HEK293 (cell line): Measurements from ENCODE around the gene RNF214.
"Not testable (repeated sequence)": the region's sequence is repeated elsewhere in the genome, so short reads cannot be mapped to it uniquely, and the experiment has no call there.

Source experiments
- CTCF ChIA-PET: fragments of 350-600 bp; formaldehyde crosslinking; extraction: SDS; loops from one replicate; lab custom pipeline; 2021; ENCODE audit warnings: antibody characterized with exemption; lab: Yijun Ruan, JAX
- POLR2A ChIA-PET: fragments of 300-600 bp; formaldehyde crosslinking; extraction: SDS; loops from one replicate; lab custom pipeline; 2020; ENCODE audit warnings: antibody characterized with exemption, inconsistent platforms; lab: Yijun Ruan, JAX
- H3K27ac ChIP-seq: fragments of 200-500 bp; sonication (Bioruptor generic); 2 replicates; pipeline ENCODE4 v1.5.1; 2014; ENCODE audit warnings: low read depth, low read length, control low read depth, inconsistent platforms; ENCODE audit errors: extremely low read depth
- H3K36me3 ChIP-seq, 2 experiments: fragments of 200-500 bp in 1 of 2; sonication (Bioruptor generic) in 1 of 2; 1 replicate in 1 of 2; 2 replicates in 1 of 2; pipeline ENCODE4 v1.5.1; 2014 to 2017; ENCODE audit warnings: inconsistent platforms in 2 of 2, low read length in 2 of 2; ENCODE audit not compliant: control insufficient read depth in 2 of 2, insufficient read depth in 1 of 2
- H3K4me1 ChIP-seq: fragments of 200-500 bp; sonication (Bioruptor generic); 2 replicates; pipeline ENCODE4 v1.5.1; 2014; ENCODE audit warnings: mild to moderate bottlenecking, low read length, inconsistent platforms; ENCODE audit not compliant: control insufficient read depth, insufficient read depth
- H3K4me3 ChIP-seq: 2 replicates; pipeline ENCODE4 v1.5.1; 2011; ENCODE audit warnings: low read depth, mild to moderate bottlenecking, control low read depth, low read length, moderate library complexity
- H3K9me3 ChIP-seq: fragments of 200-500 bp; sonication (Bioruptor generic); 2 replicates; pipeline ENCODE4 v1.5.1; 2014; ENCODE audit warnings: low read depth, low read length, inconsistent platforms; ENCODE audit not compliant: control insufficient read depth, insufficient read depth
- EGR2 ChIP-seq: fragments of 450-650 bp; formaldehyde crosslinking; IDR thresholded peaks from 2 replicates; pipeline ENCODE4 v1.5.1; 2016; ENCODE audit warnings: low read depth, missing biosample characterization, missing genetic modification characterization
- FEZF1 ChIP-seq: fragments of 450-650 bp; formaldehyde crosslinking; IDR thresholded peaks from 2 replicates; pipeline ENCODE4 v1.5.1; 2016; ENCODE audit warnings: missing biosample characterization, missing genetic modification characterization
- HOXA7 ChIP-seq: sonication (generic); formaldehyde crosslinking; IDR thresholded peaks from 2 replicates; pipeline ENCODE4 v1.8.1; 2022; ENCODE audit warnings: missing genetic modification reagents, borderline replicate concordance
- IKZF3 ChIP-seq: fragments of 450-650 bp; IDR thresholded peaks from 2 replicates; pipeline ENCODE4 v1.5.0; 2018; ENCODE audit warnings: missing biosample characterization, mild to moderate bottlenecking, missing genetic modification characterization, moderate library complexity
- KLF16 ChIP-seq: fragments of 450-650 bp; formaldehyde crosslinking; IDR thresholded peaks from 2 replicates; pipeline ENCODE4 v1.5.1; 2017; ENCODE audit warnings: missing biosample characterization, missing genetic modification characterization
- KLF7 ChIP-seq: fragments of 450-650 bp; formaldehyde crosslinking; IDR thresholded peaks from 2 replicates; pipeline ENCODE4 v1.5.1; 2016; ENCODE audit warnings: missing biosample characterization, missing genetic modification characterization, borderline replicate concordance
- KLF8 ChIP-seq: fragments of 450-650 bp; formaldehyde crosslinking; IDR thresholded peaks from 2 replicates; pipeline ENCODE4 v1.5.1; 2016; ENCODE audit warnings: missing biosample characterization, missing genetic modification characterization
- SCRT1 ChIP-seq: fragments of 450-650 bp; formaldehyde crosslinking; IDR thresholded peaks from 2 replicates; pipeline ENCODE4 v1.5.1; 2016; ENCODE audit warnings: missing biosample characterization, missing genetic modification characterization, borderline replicate concordance
- YY2 ChIP-seq: fragments of 450-650 bp; formaldehyde crosslinking; IDR thresholded peaks from 2 replicates; pipeline ENCODE4 v1.5.1; 2016; ENCODE audit warnings: missing biosample characterization, missing genetic modification characterization
- ZFP41 ChIP-seq: fragments of 450-650 bp; formaldehyde crosslinking; IDR thresholded peaks from 2 replicates; pipeline ENCODE4 v1.5.1; 2016; ENCODE audit warnings: missing biosample characterization, missing genetic modification characterization, borderline replicate concordance
- ZNF10 ChIP-seq: fragments of 450-650 bp; formaldehyde crosslinking; IDR thresholded peaks from 2 replicates; pipeline ENCODE4 v1.5.1; 2017; ENCODE audit warnings: missing biosample characterization, missing genetic modification characterization
- ZNF114 ChIP-seq: fragments of 450-650 bp; formaldehyde crosslinking; IDR thresholded peaks from 2 replicates; pipeline ENCODE4 v1.5.0; 2017; ENCODE audit warnings: missing biosample characterization, missing genetic modification characterization
- ZNF121 ChIP-seq: fragments of 450-650 bp; formaldehyde crosslinking; IDR thresholded peaks from 2 replicates; pipeline ENCODE4 v1.5.1; 2016; ENCODE audit warnings: missing biosample characterization, missing genetic modification characterization
- ZNF202 ChIP-seq: fragments of 450-650 bp; formaldehyde crosslinking; IDR thresholded peaks from 2 replicates; pipeline ENCODE4 v1.5.1; 2016; ENCODE audit warnings: missing biosample characterization, missing genetic modification characterization, borderline replicate concordance
- ZNF221 ChIP-seq: fragments of 450-650 bp; formaldehyde crosslinking; IDR thresholded peaks from 2 replicates; pipeline ENCODE4 v1.5.1; 2017; ENCODE audit warnings: missing biosample characterization, missing genetic modification characterization, borderline replicate concordance
- ZNF266 ChIP-seq: fragments of 450-650 bp; formaldehyde crosslinking; IDR thresholded peaks from 2 replicates; pipeline ENCODE4 v1.5.1; 2016; ENCODE audit warnings: missing biosample characterization, missing genetic modification characterization, low read depth
- ZNF274 ChIP-seq, 2 experiments: fragments of 200-500 bp in 1 of 2; fragments of 450-650 bp in 1 of 2; sonication (Bioruptor generic) in 1 of 2; formaldehyde crosslinking in 1 of 2; IDR thresholded peaks; 2 replicates each; pipeline versions ENCODE4 v1.5.1 to v1.6.1; 2014 to 2016; ENCODE audit warnings: borderline replicate concordance in 1 of 2, inconsistent platforms in 1 of 2, low read length in 1 of 2, missing biosample characterization in 1 of 2, missing genetic modification characterization in 1 of 2
- ZNF366 ChIP-seq: fragments of 450-650 bp; formaldehyde crosslinking; conservative IDR thresholded peaks from 2 replicates; pipeline ENCODE4 v1.5.1; 2016; ENCODE audit warnings: missing biosample characterization, missing genetic modification characterization
- ZNF48 ChIP-seq: fragments of 450-650 bp; formaldehyde crosslinking; IDR thresholded peaks from 2 replicates; pipeline ENCODE4 v1.5.1; 2016; ENCODE audit warnings: missing biosample characterization, missing genetic modification characterization
- ZNF621 ChIP-seq: fragments of 450-650 bp; formaldehyde crosslinking; IDR thresholded peaks from 2 replicates; pipeline ENCODE4 v1.5.1; 2017; ENCODE audit warnings: missing biosample characterization, missing genetic modification characterization
- TF ChIP-seq, protein P1 (sequence below): fragments of 450-650 bp; IDR thresholded peaks from 2 replicates; pipeline ENCODE4 v1.5.1; 2018; ENCODE audit warnings: missing biosample characterization, mild to moderate bottlenecking, missing genetic modification characterization
- TF ChIP-seq, protein P2 (sequence below): fragments of 450-650 bp; formaldehyde crosslinking; conservative IDR thresholded peaks from 2 replicates; pipeline ENCODE4 v1.5.1; 2016; ENCODE audit warnings: low read depth, missing biosample characterization, missing genetic modification characterization
- TF ChIP-seq, protein P3 (sequence below): fragments of 450-650 bp; formaldehyde crosslinking; IDR thresholded peaks from 2 replicates; pipeline ENCODE4 v1.5.1; 2017; ENCODE audit warnings: missing biosample characterization, missing genetic modification characterization
- TF ChIP-seq, protein P4 (sequence below): fragments of 450-650 bp; formaldehyde crosslinking; IDR thresholded peaks from 2 replicates; pipeline ENCODE4 v1.5.1; 2017; ENCODE audit warnings: missing biosample characterization, missing genetic modification characterization

The RNF214 gene

DNA sequence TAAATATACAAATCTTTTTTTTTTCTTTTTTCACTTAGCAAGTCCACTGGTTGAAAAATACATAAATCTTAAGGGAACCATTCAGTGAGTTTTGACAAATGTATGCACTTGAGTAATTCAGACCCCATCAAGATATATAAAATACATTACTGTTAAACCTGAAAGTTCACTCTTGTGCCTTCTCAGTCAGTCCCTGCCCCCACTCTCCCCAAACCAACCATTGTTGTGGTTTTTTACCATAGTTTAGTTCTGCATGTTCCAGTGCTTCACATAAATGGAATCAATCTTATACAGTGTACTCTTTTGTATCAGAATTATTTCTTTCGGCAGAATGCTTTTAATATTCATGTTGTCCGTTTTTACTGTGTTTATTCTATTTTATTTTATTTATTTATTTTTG, 26.1 kb downstream of the RNF214 start (continued):
- TF ChIP-seq, protein P1, sequence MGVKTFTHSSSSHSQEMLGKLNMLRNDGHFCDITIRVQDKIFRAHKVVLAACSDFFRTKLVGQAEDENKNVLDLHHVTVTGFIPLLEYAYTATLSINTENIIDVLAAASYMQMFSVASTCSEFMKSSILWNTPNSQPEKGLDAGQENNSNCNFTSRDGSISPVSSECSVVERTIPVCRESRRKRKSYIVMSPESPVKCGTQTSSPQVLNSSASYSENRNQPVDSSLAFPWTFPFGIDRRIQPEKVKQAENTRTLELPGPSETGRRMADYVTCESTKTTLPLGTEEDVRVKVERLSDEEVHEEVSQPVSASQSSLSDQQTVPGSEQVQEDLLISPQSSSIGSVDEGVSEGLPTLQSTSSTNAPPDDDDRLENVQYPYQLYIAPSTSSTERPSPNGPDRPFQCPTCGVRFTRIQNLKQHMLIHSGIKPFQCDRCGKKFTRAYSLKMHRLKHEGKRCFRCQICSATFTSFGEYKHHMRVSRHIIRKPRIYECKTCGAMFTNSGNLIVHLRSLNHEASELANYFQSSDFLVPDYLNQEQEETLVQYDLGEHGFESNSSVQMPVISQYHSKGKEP (tag by site-specific recombination), result no peak
- TF ChIP-seq EGR2 (tag by site-specific recombination) (no peak), HOXA7 (CRISPR knock-in tag) (no peak), ZFP41 (tag by site-specific recombination) (no peak), ZNF114 (tag by site-specific recombination) (no peak), KLF16 (tag by site-specific recombination) (no peak), ZNF121 (tag by site-specific recombination) (no peak)

DNA sequence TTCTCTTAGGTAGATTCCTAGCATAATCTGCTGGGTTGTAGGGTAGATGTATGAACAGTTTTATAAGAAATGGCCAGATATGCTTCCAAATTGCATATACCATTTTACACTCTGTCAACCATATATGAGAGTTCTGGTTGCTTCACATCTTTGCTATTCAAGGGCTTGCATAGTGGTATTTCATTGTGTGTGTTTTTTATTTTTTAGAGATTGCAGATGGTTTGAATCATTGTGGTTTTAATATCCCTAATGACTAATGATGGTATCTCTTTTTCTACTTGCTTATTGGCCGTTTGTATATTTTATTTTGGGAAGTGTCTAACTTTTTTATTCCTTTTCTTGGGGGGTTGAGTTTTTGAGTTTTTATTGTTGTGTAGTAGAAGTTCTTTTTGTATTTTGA, 26.9 kb downstream of the RNF214 start:
- no peaks in the 10 kb centered on the region for H3K4me1 ChIP-seq
- peaks cover 9 to 21% of the 10 kb centered on the region in 2 experiments; a peak in 2 of 3 replicates for H3K36me3 ChIP-seq
- no peaks in the 10 kb centered on the region for H3K9me3 ChIP-seq
- TF ChIP-seq SCRT1 (tag by site-specific recombination) (no peak), ZNF274 (IDR thresholded peaks at IDR 0.05; ENCODE audit: low read length) (no peak), ZNF274 (tag by site-specific recombination; IDR thresholded peaks at IDR 0.05; ENCODE audit: borderline replicate concordance) (no peak), ZNF48 (tag by site-specific recombination) (no peak), IKZF3 (tag by site-specific recombination) (no peak), ZNF221 (tag by site-specific recombination) (no peak), KLF7 (tag by site-specific recombination) (no peak), KLF8 (tag by site-specific recombination) (no peak), YY2 (no peak), ZNF266 (tag by site-specific recombination) (no peak), ZNF202 (no peak), ZNF621 (no peak), ZNF366 (tag by site-specific recombination) (no peak), FEZF1 (no peak), ZNF10 (tag by site-specific recombination) (no peak)
- TF ChIP-seq, protein P2, sequence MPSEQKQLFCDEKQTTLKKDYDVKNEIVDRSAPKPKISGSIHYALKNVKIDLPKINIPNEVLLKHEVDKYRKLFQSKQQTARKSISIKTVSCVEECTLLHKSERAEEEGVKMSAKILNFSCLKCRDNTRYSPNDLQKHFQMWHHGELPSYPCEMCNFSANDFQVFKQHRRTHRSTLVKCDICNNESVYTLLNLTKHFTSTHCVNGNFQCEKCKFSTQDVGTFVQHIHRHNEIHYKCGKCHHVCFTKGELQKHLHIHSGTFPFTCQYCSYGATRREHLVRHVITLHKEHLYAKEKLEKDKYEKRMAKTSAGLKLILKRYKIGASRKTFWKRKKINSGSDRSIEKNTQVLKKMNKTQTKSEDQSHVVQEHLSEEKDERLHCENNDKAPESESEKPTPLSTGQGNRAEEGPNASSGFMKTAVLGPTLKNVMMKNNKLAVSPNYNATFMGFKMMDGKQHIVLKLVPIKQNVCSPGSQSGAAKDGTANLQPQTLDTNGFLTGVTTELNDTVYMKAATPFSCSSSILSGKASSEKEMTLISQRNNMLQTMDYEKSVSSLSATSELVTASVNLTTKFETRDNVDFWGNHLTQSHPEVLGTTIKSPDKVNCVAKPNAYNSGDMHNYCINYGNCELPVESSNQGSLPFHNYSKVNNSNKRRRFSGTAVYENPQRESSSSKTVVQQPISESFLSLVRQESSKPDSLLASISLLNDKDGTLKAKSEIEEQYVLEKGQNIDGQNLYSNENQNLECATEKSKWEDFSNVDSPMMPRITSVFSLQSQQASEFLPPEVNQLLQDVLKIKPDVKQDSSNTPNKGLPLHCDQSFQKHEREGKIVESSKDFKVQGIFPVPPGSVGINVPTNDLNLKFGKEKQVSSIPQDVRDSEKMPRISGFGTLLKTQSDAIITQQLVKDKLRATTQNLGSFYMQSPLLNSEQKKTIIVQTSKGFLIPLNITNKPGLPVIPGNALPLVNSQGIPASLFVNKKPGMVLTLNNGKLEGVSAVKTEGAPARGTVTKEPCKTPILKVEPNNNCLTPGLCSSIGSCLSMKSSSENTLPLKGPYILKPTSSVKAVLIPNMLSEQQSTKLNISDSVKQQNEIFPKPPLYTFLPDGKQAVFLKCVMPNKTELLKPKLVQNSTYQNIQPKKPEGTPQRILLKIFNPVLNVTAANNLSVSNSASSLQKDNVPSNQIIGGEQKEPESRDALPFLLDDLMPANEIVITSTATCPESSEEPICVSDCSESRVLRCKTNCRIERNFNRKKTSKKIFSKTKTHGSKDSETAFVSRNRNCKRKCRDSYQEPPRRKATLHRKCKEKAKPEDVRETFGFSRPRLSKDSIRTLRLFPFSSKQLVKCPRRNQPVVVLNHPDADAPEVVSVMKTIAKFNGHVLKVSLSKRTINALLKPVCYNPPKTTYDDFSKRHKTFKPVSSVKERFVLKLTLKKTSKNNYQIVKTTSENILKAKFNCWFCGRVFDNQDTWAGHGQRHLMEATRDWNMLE (tag by site-specific recombination), result no peak
- TF ChIP-seq, protein P3, sequence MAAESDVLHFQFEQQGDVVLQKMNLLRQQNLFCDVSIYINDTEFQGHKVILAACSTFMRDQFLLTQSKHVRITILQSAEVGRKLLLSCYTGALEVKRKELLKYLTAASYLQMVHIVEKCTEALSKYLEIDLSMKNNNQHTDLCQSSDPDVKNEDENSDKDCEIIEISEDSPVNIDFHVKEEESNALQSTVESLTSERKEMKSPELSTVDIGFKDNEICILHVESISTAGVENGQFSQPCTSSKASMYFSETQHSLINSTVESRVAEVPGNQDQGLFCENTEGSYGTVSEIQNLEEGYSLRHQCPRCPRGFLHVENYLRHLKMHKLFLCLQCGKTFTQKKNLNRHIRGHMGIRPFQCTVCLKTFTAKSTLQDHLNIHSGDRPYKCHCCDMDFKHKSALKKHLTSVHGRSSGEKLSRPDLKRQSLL, result no peak
- TF ChIP-seq, protein P4, sequence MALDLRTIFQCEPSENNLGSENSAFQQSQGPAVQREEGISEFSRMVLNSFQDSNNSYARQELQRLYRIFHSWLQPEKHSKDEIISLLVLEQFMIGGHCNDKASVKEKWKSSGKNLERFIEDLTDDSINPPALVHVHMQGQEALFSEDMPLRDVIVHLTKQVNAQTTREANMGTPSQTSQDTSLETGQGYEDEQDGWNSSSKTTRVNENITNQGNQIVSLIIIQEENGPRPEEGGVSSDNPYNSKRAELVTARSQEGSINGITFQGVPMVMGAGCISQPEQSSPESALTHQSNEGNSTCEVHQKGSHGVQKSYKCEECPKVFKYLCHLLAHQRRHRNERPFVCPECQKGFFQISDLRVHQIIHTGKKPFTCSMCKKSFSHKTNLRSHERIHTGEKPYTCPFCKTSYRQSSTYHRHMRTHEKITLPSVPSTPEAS, result no peak
- no peak overlapping the region for H3K4me3 ChIP-seq
- CTCF ChIA-PET, result no interaction called here
- POLR2A ChIA-PET, result no interaction called here
- no peak overlapping the region for H3K27ac ChIP-seq

DNA sequence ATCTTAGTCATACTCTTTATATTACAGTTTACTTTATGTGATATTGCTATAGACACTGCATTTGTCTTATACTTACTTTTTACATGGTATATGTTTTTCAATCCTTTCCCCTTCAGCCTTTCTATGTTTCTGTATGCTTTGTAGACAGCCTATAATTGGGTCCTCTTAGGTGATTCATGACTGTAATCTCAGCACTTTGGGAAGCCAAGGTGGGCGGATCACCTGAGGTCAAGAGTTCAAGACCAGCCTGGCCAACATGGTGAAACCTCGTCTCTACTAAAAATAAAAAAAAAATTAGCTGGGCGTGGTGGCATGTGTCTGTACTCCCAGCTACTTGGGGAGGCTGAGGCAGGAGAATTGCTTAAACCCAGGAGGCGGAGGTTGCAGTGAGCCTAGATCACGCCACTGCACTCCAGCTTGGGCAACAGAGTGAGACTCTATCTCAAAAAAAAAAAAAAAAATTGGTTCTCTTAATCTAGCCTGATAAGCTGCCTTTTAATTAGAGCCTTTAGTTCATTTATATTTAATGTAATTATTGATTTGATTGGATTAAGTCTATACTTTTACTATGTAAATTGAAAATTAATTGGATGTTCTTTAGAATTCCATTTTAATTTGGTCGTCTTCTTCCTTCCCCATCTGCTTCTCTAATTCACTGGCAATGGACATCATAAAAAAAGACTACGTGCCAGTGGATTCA, 32.3 kb downstream of the RNF214 start:
- POLR2A ChIA-PET, H3K9me3 ChIP-seq, H3K4me1 ChIP-seq, H3K4me3 ChIP-seq, H3K27ac ChIP-seq: not testable (repeated sequence)
- H3K36me3 ChIP-seq, result peaks cover 6 to 15% of the 10 kb centered on the region in 2 experiments; a peak in 2 of 3 replicates
- CTCF ChIA-PET, result interaction anchor here (0.6 kb wide), 1 partner anchor 568 kb away, joined by 3 read pairs; no protein-coding TSS in a partner anchor
